Kidney epithelial cell (primary cell): ENCODE measurements around the gene B3GALNT1. TPM values are rescaled to one million over a fixed set of nuclear protein-coding genes. Genes with fewer than 3 reads are reported as not detected.
A peak's percentile ranks its signal among the peaks of the same experiment; 100 is the strongest.

Experiments
- DNase-seq: peaks from one replicate; pipeline ENCODE4 v3.0.0-alpha.2; 2010; ENCODE audit warnings: low read depth
- H3K27me3 ChIP-seq: 2 replicates; pipeline ENCODE4 v1.6.0; 2011; ENCODE audit warnings: low read length; ENCODE audit not compliant: control insufficient read depth, insufficient read depth
- H3K36me3 ChIP-seq: 2 replicates; pipeline ENCODE4 v1.5.1; 2011; ENCODE audit warnings: low read length; ENCODE audit not compliant: control insufficient read depth, insufficient read depth
- H3K4me3 ChIP-seq: 2 replicates; pipeline ENCODE4 v1.5.1; 2011; ENCODE audit warnings: low read depth, mild to moderate bottlenecking, control low read depth, low read length
- CTCF ChIP-seq: IDR thresholded peaks from 2 replicates; pipeline ENCODE4 v1.5.1; 2011; ENCODE audit warnings: mild to moderate bottlenecking, moderate library complexity, low read length, control low read depth, inconsistent platforms; ENCODE audit not compliant: insufficient read depth, poor library complexity, severe bottlenecking
- total RNA-seq: library from RNA; depleted of rRNA; stranded (reverse); fragments of >200 nt; gene quantifications from 2 replicates; pipeline ENCODE4 v1.2.3, GENCODE V29; 2015

The B3GALNT1 gene
- total RNA-seq, 1 donor from 2014 or later, result 29.0 TPM

GRCh38 chr3:161108840-161109239, 3.7 kb upstream of the B3GALNT1 start:
- DNase-seq, result no peak
- no peak for TF ChIP-seq CTCF
- Histone ChIP-seq H3K27me3 (no peaks in the 10 kb centered on the region), H3K4me3 (no peak overlapping the region), H3K36me3 (no peaks in the 10 kb centered on the region)

- H3K36me3 ChIP-seq, result no peaks in the 10 kb centered on the region
- H3K4me3 ChIP-seq, result no peak overlapping the region
- H3K27me3 ChIP-seq, result no peaks in the 10 kb centered on the region
- TF ChIP-seq CTCF, result no peak
- no peak for DNase-seq
These were observed 2.2 kb upstream of the B3GALNT1 start for GRCh38 chr3:161107311-161107710.

GRCh38 chr3:161103776-161104385, 1.3 kb downstream of the B3GALNT1 start:
- no peak for DNase-seq
- Histone ChIP-seq H3K36me3 (no peaks in the 10 kb centered on the region), H3K27me3 (no peaks in the 10 kb centered on the region), H3K4me3 (peak overlapping the region; percentile 85)
- no peak for TF ChIP-seq CTCF

- Histone ChIP-seq H3K36me3 (no peaks in the 10 kb centered on the region), H3K27me3 (no peaks in the 10 kb centered on the region), H3K4me3 (no peak overlapping the region)
- no peak for TF ChIP-seq CTCF
- DNase-seq, result no peak
These were observed 3.5 kb downstream of the B3GALNT1 start for GRCh38 chr3:161101609-161102008.

GRCh38 chr3:161100994-161101393, 4.2 kb downstream of the B3GALNT1 start:
- DNase-seq, result no peak
- H3K27me3 ChIP-seq, result no peaks in the 10 kb centered on the region
- no peak overlapping the region for H3K4me3 ChIP-seq
- TF ChIP-seq CTCF, result no peak
- H3K36me3 ChIP-seq, result no peaks in the 10 kb centered on the region

GRCh38 chr3:161096771-161097367, 8.3 kb downstream of the B3GALNT1 start:
- no peaks in the 10 kb centered on the region for H3K27me3 ChIP-seq
- no peaks in the 10 kb centered on the region for H3K36me3 ChIP-seq
- no peak for DNase-seq
- peak; percentile 41 for TF ChIP-seq CTCF
- H3K4me3 ChIP-seq, result no peak overlapping the region
